CD4-positive, alpha-beta T cell treated with Interferon gamma for 1 hour (primary cell): ENCODE results near the gene RSPRY1.

Source experiments
- DNase-seq: peaks from one replicate; pipeline ENCODE4 v3.0.0-alpha.2; 2020

Gene RSPRY1

GRCh38 chr16:57152096-57153093, 33.7 kb upstream of the RSPRY1 start:
- no peak for DNase-seq

GRCh38 chr16:57153841-57154240, 32.3 kb upstream of the RSPRY1 start:
- DNase-seq: no peak

- no peak for DNase-seq
Measured at GRCh38 chr16:57155702-57156350, 30.3 kb upstream of the RSPRY1 start.

GRCh38 chr16:57156351-57156703, 29.8 kb upstream of the RSPRY1 start:
- no peak for DNase-seq

- DNase-seq: no peak
Measured at GRCh38 chr16:57157533-57157932, 28.6 kb upstream of the RSPRY1 start.

GRCh38 chr16:57159447-57159846, 26.7 kb upstream of the RSPRY1 start:
- no peak for DNase-seq

GRCh38 chr16:57163842-57164241, 22.3 kb upstream of the RSPRY1 start:
- DNase-seq: no peak

- DNase-seq: no peak
Measured at GRCh38 chr16:57165483-57165882, 20.6 kb upstream of the RSPRY1 start.

GRCh38 chr16:57165938-57166337, 20.2 kb upstream of the RSPRY1 start:
- no peak for DNase-seq

GRCh38 chr16:57166451-57166850, 19.7 kb upstream of the RSPRY1 start:
- DNase-seq: no peak

GRCh38 chr16:57166951-57167350, 19.2 kb upstream of the RSPRY1 start:
- DNase-seq: no peak

GRCh38 chr16:57167538-57167937, 18.6 kb upstream of the RSPRY1 start:
- no peak for DNase-seq

- no peak for DNase-seq
Measured at GRCh38 chr16:57167953-57168352, 18.2 kb upstream of the RSPRY1 start.

GRCh38 chr16:57169327-57169726, 16.8 kb upstream of the RSPRY1 start:
- no peak for DNase-seq

- DNase-seq: no peak
Measured at GRCh38 chr16:57172721-57173290, 13.3 kb upstream of the RSPRY1 start.

- DNase-seq: no peak
Measured at GRCh38 chr16:57175896-57176295, 10.2 kb upstream of the RSPRY1 start.

- DNase-seq: no peak
Measured at GRCh38 chr16:57178196-57178595, 7.9 kb upstream of the RSPRY1 start.

GRCh38 chr16:57178793-57179212, 7.3 kb upstream of the RSPRY1 start:
- no peak for DNase-seq

- DNase-seq: no peak
Measured at GRCh38 chr16:57179215-57179828, 6.8 kb upstream of the RSPRY1 start.

- DNase-seq: no peak
Measured at GRCh38 chr16:57184113-57184512, 2.0 kb upstream of the RSPRY1 start.

- no peak for DNase-seq
Measured at GRCh38 chr16:57184887-57185445, 1.2 kb upstream of the RSPRY1 start.

GRCh38 chr16:57185446-57185944, 634 bp upstream of the RSPRY1 start:
- DNase-seq: no peak
